ENCODE data around the gene NKAIN2.
"Not testable (repeated sequence)": the region's sequence is repeated elsewhere in the genome, so short reads cannot be mapped to it uniquely, and the experiment has no call there.

NKAIN2 gene

DNA sequence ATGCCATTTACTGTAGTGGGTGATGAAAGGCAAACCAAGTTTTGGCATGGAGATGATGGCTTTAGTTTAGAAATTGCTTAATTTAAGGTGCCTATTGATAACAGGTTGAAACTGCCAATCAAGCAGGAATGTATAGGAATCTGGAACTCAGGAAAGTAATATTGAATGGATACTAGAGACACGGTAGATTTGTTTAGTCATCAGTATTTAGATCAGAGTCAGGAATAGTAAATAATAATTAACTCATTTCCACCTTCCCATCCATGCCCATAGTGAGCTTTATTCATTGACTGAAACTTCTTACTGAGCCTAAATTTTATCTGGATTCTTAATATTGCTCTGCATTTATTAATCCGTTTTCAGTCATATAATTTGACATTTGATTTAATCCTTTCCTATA is 500.3 kb downstream of the NKAIN2 start:
- no peaks in the 10 kb centered on the region for H3K27me3 ChIP-seq (ENCODE audit: insufficient read depth, low read length)
- peaks cover 8% of the 10 kb centered on the region for H3K9me3 ChIP-seq (ENCODE audit: insufficient read depth, low read depth, low read length)
- H3K9ac ChIP-seq (ENCODE audit: low read depth, low read length) = no peak overlapping the region
- H3K27ac ChIP-seq (ENCODE audit: low read length) = no peak overlapping the region
- peaks cover 3% of the 10 kb centered on the region; the same call in 1 of the 2 replicates for H3K4me1 ChIP-seq (ENCODE audit: insufficient read depth, low read length)
- H3K36me3 ChIP-seq (ENCODE audit: insufficient read depth, low read depth, low read length) = no peaks in the 10 kb centered on the region
- no peak overlapping the region for H3K4me3 ChIP-seq (ENCODE audit: low read length)

DNA sequence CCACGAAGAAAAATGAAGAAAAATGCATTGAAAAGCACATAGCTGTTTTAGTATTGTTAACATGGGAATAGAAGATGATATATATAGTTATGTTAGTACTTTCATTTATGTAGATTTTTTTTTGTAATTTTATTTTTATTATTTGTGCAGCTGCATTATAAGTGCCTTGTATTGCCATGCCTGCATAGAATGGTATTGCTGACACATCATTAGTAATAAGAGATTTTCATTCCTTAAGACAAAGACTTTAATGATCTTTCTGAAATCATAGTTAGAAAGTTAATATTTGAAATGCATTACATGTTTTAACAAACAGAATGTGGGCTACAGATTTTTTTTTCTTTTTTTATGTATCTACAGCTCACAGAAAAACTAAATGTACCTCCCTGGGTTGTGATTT is 506.5 kb downstream of the NKAIN2 start:
- Histone ChIP-seq H3K27me3 (ENCODE audit: insufficient read depth, low read length) (no peaks in the 10 kb centered on the region), H3K4me1 (ENCODE audit: insufficient read depth, low read length) (peaks cover 3% of the 10 kb centered on the region; the same call in 1 of the 2 replicates), H3K27ac (ENCODE audit: low read length) (no peak overlapping the region)

DNA sequence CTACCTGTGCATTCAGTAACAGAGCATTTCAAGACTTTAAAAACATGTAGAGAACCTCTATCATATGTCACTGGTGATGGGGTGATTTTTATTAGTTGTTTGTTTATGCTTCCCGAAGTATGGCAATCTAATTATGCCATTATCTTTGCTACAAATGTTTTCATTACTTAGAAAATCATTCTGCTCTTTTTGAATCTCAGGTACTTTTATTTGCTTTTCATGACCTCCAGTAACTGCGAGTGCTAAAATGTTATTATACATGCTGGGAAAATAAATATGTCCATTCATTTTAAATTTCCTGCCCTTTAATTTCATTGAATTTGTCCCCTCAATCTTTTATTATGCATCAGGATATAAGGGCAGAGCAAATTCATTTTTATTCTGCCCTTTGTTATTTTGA is 515.7 kb downstream of the NKAIN2 start:
- H3K4me1 ChIP-seq (ENCODE audit: insufficient read depth, low read length) = no peaks in the 10 kb centered on the region
- H3K36me3 ChIP-seq (ENCODE audit: insufficient read depth, low read depth, low read length) = no peaks in the 10 kb centered on the region
- H3K27ac ChIP-seq (ENCODE audit: low read length) = no peak overlapping the region
- peaks cover 3% of the 10 kb centered on the region; the same call in 1 of the 2 replicates for H3K9me3 ChIP-seq (ENCODE audit: insufficient read depth, low read depth, low read length)
- H3K4me3 ChIP-seq (ENCODE audit: low read length) = no peak overlapping the region
- H3K27me3 ChIP-seq (ENCODE audit: insufficient read depth, low read length) = no peaks in the 10 kb centered on the region
- H3K9ac ChIP-seq (ENCODE audit: low read depth, low read length) = no peak overlapping the region

More for the DNA sequence above, 506.5 kb downstream of the NKAIN2 start:
- H3K9ac ChIP-seq (ENCODE audit: low read depth, low read length) = no peak overlapping the region
- H3K36me3 ChIP-seq (ENCODE audit: insufficient read depth, low read depth, low read length) = no peaks in the 10 kb centered on the region
- no peak overlapping the region for H3K4me3 ChIP-seq (ENCODE audit: low read length)
- no peaks in the 10 kb centered on the region for H3K9me3 ChIP-seq (ENCODE audit: insufficient read depth, low read depth, low read length)

DNA sequence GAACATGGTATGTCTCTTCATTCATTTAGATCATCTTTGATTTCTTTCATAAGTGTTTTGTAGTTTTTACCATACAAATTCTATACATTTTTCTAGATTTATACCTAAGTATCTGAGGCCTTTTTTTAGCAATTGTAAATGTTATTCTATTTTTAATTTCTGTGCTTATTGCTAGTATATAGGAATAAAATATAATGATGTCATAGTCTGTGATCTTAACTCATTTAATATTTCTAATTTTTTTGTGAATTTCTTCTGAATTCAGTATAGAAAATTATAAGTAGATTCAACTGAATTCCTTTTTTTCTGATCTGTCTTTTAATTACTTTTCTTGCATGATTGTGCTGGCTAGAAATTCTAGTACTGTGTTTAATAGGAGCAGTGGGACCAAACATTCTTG is 520.6 kb downstream of the NKAIN2 start:
- Histone ChIP-seq H3K4me1 (ENCODE audit: insufficient read depth, low read length) (no peaks in the 10 kb centered on the region), H3K27me3 (ENCODE audit: insufficient read depth, low read length) (no peaks in the 10 kb centered on the region), H3K4me3 (ENCODE audit: low read length) (no peak overlapping the region), H3K27ac (ENCODE audit: low read length) (no peak overlapping the region), H3K36me3 (ENCODE audit: insufficient read depth, low read depth, low read length) (no peaks in the 10 kb centered on the region), H3K9me3 (ENCODE audit: insufficient read depth, low read depth, low read length) (peaks cover 3% of the 10 kb centered on the region; the same call in 1 of the 2 replicates), H3K9ac (ENCODE audit: low read depth, low read length) (no peak overlapping the region)

DNA sequence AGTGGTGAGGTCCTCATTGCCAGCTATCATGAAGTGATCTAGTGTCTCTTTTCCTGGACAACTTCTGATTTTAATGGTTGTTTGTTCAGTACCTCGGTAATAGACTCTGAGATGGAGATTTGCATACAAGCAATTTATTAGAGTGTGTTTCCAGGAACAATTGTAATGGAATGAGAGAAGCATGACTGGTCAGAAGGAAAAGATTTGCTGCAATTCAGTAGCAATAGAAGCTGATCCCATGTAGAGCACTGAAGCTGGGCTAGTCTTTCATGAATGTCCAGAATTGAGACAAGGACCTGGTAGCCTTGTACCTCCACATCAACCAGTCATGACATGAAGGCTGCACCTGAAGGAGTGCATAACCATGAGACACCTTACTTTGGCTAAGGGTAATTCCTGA is 526.5 kb downstream of the NKAIN2 start:
- no peaks in the 10 kb centered on the region for H3K27me3 ChIP-seq (ENCODE audit: insufficient read depth, low read length)
- no peak overlapping the region for H3K9ac ChIP-seq (ENCODE audit: low read depth, low read length)
- H3K27ac ChIP-seq (ENCODE audit: low read length) = no peak overlapping the region
- H3K4me3 ChIP-seq (ENCODE audit: low read length) = no peak overlapping the region
- H3K36me3 ChIP-seq (ENCODE audit: insufficient read depth, low read depth, low read length) = no peaks in the 10 kb centered on the region
- no peaks in the 10 kb centered on the region for H3K9me3 ChIP-seq (ENCODE audit: insufficient read depth, low read depth, low read length)
- H3K4me1 ChIP-seq (ENCODE audit: insufficient read depth, low read length) = no peaks in the 10 kb centered on the region

DNA sequence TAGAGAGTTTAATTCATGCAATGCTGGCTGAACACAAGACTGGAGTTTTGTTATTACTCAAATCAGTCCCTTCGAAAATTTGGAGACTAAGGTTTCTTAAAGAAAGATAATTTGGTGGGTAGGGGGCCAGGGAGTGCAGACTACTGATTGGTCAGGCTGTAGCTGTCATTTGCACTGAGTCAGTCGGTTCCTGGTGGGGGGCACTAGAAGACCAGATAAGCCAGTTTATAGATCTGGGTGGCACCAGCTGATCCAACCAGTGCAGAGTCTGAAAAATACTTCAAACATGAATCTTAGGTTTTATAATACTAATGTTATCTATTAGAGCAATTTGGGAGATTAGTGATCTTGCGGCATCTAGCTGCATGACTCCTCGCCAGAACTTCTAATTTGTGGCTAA is 530.7 kb downstream of the NKAIN2 start:
- no peaks in the 10 kb centered on the region for H3K9me3 ChIP-seq (ENCODE audit: insufficient read depth, low read depth, low read length)
- H3K27ac ChIP-seq (ENCODE audit: low read length) = no peak overlapping the region
- H3K4me3 ChIP-seq (ENCODE audit: low read length) = no peak overlapping the region
- no peaks in the 10 kb centered on the region for H3K27me3 ChIP-seq (ENCODE audit: insufficient read depth, low read length)
- peaks cover 2% of the 10 kb centered on the region; the same call in 1 of the 2 replicates for H3K4me1 ChIP-seq (ENCODE audit: insufficient read depth, low read length)
- no peaks in the 10 kb centered on the region for H3K36me3 ChIP-seq (ENCODE audit: insufficient read depth, low read depth, low read length)
- H3K9ac ChIP-seq (ENCODE audit: low read depth, low read length) = no peak overlapping the region

DNA sequence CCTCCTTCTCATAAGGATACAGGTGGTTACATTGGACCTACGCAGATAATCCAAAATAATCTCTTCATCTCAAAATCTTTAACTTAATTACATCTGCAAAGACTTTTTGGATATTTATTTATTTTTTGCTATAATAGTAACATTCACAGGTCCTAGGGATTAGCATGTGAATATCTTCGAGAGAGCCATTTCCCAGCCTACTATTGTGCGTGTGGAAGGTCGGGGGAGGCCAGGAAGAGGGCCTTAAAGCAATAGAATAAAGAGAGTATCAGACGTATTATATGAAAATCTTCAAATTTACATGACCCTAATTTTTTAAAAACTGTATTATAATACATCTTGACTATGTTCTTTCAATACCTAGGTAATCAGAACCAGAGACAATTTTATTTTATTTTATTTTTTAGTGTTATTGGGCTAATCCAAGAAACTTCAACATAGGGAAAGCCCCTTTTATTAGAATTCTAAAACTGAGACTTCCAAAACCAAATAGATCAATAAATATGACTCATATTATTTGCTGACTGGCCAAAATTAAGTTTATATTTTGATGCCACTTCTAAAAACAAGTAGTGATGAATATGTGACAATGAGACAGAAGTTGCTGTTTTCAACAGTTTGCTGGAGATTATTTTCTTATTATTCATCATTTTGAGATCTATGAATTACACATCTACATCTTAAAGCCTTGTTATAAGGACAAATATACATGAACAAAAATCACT is 536.1 kb downstream of the NKAIN2 start:
- H3K27me3 ChIP-seq (ENCODE audit: insufficient read depth, low read length) = no peaks in the 10 kb centered on the region
- H3K4me1 ChIP-seq (ENCODE audit: insufficient read depth, low read length) = peaks cover 14% of the 10 kb centered on the region; the same call in 1 of the 2 replicates
- no peaks in the 10 kb centered on the region for H3K36me3 ChIP-seq (ENCODE audit: insufficient read depth, low read depth, low read length)

DNA sequence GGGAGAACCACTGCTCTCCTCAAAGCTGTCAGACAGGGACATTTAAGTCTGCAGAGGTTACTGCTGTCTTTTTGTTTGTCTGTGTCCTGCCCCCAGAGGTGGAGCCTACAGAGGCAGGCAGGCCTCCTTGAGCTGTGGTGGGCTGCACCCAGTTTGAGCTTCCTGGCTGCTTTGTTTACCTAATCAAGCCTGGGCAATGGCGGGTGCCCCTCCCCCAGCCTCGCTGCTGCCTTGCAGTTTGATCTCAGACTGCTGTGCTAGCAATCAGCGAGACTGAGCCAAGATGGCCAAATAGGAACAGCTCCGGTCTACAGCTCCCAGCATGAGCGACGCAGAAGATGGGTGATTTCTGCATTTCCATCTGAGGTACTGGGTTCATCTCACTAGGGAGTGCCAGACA is 544.7 kb downstream of the NKAIN2 start:
- H3K27ac ChIP-seq (ENCODE audit: low read length); H3K4me1 ChIP-seq (ENCODE audit: insufficient read depth, low read length); H3K4me3 ChIP-seq (ENCODE audit: low read length): not testable (repeated sequence)

More for the DNA sequence above, 536.1 kb downstream of the NKAIN2 start:
- Histone ChIP-seq H3K4me3 (ENCODE audit: low read length) (no peak overlapping the region), H3K27ac (ENCODE audit: low read length) (no peak overlapping the region), H3K9me3 (ENCODE audit: insufficient read depth, low read depth, low read length) (no peaks in the 10 kb centered on the region; the same call in 1 of the 2 replicates), H3K9ac (ENCODE audit: low read depth, low read length) (no peak overlapping the region)

DNA sequence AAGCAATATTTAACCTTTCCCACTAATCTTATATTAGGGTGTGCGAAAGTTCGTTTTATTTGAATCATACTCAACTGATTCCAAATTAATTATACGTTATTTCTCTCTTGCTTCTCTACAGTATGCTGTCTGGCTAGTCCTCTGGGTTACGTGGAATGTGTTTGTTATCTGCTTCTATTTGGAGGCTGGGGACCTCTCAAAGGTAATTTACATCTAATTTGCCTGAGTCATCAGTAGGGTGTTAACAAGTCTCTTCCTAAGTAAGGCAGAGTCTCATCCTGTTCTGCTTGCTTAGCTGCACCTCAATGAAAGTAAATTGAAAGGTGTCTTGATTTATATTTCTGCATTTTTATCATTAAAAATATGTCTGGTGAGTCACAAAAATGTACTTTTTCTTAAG is 551.5 kb downstream of the NKAIN2 start:
- H3K9ac ChIP-seq (ENCODE audit: low read depth, low read length) = no peak overlapping the region
- H3K27me3 ChIP-seq (ENCODE audit: insufficient read depth, low read length) = no peaks in the 10 kb centered on the region
- no peak overlapping the region for H3K27ac ChIP-seq (ENCODE audit: low read length)
- no peaks in the 10 kb centered on the region for H3K9me3 ChIP-seq (ENCODE audit: insufficient read depth, low read depth, low read length)
- no peaks in the 10 kb centered on the region for H3K36me3 ChIP-seq (ENCODE audit: insufficient read depth, low read depth, low read length)
- H3K4me1 ChIP-seq (ENCODE audit: insufficient read depth, low read length) = no peaks in the 10 kb centered on the region
- H3K4me3 ChIP-seq (ENCODE audit: low read length) = no peak overlapping the region

More for the DNA sequence above, 544.7 kb downstream of the NKAIN2 start:
- not testable (repeated sequence) for H3K36me3 ChIP-seq (ENCODE audit: insufficient read depth, low read depth, low read length); H3K9ac ChIP-seq (ENCODE audit: low read depth, low read length); H3K9me3 ChIP-seq (ENCODE audit: insufficient read depth, low read depth, low read length); H3K27me3 ChIP-seq (ENCODE audit: insufficient read depth, low read length)

DNA sequence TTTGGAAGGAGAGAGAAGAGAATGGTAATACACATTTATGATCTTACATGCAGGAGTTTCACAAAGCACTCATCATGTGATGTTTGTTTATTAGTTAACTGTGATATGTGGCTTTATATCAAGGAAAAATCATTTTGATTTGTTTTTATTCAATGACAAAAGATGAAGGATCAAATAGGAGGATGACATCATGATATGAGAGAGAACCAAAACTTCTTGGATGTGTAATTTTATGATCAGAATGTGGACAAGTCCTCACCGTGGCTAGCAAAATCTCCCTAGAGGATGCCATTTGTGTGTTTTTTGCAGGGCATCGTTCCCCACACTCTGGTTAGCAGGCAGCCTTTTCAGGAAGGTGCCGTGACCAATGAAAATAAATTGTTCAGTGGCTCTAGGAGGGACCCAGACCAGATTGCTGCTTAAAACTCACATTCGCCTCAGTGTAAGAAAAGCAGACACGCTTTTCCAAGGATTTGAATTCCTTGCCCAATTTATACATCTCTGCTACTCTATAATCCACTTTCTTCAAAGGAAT is 552.7 kb downstream of the NKAIN2 start:
- Histone ChIP-seq H3K27ac (ENCODE audit: low read length) (no peak overlapping the region), H3K4me3 (ENCODE audit: low read length) (no peak overlapping the region), H3K36me3 (ENCODE audit: insufficient read depth, low read depth, low read length) (no peaks in the 10 kb centered on the region), H3K27me3 (ENCODE audit: insufficient read depth, low read length) (no peaks in the 10 kb centered on the region), H3K9me3 (ENCODE audit: insufficient read depth, low read depth, low read length) (no peaks in the 10 kb centered on the region), H3K9ac (ENCODE audit: low read depth, low read length) (no peak overlapping the region), H3K4me1 (ENCODE audit: insufficient read depth, low read length) (no peaks in the 10 kb centered on the region)

DNA sequence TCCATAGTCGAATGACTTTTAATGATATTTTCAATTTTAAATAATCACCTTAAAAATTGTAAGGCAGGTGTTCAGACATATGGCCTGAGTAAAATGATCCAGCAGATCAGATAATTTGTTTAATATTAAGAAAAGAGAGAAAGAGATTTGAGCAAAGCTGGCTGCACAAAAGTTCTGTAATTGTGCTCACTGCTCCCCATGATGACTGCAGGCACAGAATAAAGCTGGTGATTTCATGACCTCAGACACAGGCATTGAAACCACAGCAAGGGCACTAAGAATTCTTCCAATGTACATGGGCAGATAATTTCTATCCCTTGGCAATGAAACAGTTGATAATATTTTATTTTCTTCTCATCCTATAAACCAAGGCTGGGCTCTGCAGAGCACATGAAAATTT is 553.1 kb downstream of the NKAIN2 start:
- Histone ChIP-seq H3K4me1 (ENCODE audit: insufficient read depth, low read length) (no peaks in the 10 kb centered on the region), H3K36me3 (ENCODE audit: insufficient read depth, low read depth, low read length) (no peaks in the 10 kb centered on the region), H3K4me3 (ENCODE audit: low read length) (no peak overlapping the region), H3K9me3 (ENCODE audit: insufficient read depth, low read depth, low read length) (no peaks in the 10 kb centered on the region), H3K27ac (ENCODE audit: low read length) (no peak overlapping the region), H3K27me3 (ENCODE audit: insufficient read depth, low read length) (no peaks in the 10 kb centered on the region), H3K9ac (ENCODE audit: low read depth, low read length) (no peak overlapping the region)

DNA sequence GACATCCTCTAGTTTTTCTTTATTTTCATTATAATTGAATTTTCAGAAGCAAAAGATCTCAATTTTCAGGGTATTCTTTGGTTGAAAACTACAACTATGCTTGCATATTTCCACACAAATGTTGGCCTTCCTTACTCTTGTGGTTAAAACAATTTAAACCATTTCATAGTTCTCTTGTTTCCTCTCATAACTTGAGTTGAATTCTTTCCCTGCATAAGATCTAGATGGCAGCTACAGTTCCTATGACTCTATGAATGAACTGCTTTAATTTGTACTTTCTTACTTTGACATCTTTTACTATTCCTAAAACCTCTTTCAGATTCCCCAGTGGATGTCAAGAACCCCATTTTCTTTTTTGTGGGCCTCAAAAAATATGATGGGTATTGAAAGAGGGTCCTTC is 564.5 kb downstream of the NKAIN2 start:
- no peaks in the 10 kb centered on the region for H3K36me3 ChIP-seq (ENCODE audit: insufficient read depth, low read depth, low read length)
- no peak overlapping the region for H3K9ac ChIP-seq (ENCODE audit: low read depth, low read length)
- H3K27ac ChIP-seq (ENCODE audit: low read length) = no peak overlapping the region

More for the DNA sequence above, 564.5 kb downstream of the NKAIN2 start:
- Histone ChIP-seq H3K4me1 (ENCODE audit: insufficient read depth, low read length) (0 out of 2 replicates have a peak, but pooled peaks cover 4% of the 10 kb centered on the region), H3K27me3 (ENCODE audit: insufficient read depth, low read length) (no peaks in the 10 kb centered on the region), H3K4me3 (ENCODE audit: low read length) (no peak overlapping the region), H3K9me3 (ENCODE audit: insufficient read depth, low read depth, low read length) (no peaks in the 10 kb centered on the region)
